OCI-M2 (cell line): ENCODE results near the gene NRIP2.

Experiments
- DNase-seq: peaks from one replicate; lab custom pipeline; 2025; ENCODE audit not compliant: unreplicated experiment; lab: John Stamatoyannopoulos, UW

Gene NRIP2

GRCh38 chr12:2811801-2812200 lies 23.0 kb downstream of the NRIP2 start:
- no peak for DNase-seq

GRCh38 chr12:2806700-2807099 lies 28.1 kb downstream of the NRIP2 start:
- no peak for DNase-seq

- no peak for DNase-seq
These were observed 29.7 kb downstream of the NRIP2 start for GRCh38 chr12:2805143-2805520.

DNA sequence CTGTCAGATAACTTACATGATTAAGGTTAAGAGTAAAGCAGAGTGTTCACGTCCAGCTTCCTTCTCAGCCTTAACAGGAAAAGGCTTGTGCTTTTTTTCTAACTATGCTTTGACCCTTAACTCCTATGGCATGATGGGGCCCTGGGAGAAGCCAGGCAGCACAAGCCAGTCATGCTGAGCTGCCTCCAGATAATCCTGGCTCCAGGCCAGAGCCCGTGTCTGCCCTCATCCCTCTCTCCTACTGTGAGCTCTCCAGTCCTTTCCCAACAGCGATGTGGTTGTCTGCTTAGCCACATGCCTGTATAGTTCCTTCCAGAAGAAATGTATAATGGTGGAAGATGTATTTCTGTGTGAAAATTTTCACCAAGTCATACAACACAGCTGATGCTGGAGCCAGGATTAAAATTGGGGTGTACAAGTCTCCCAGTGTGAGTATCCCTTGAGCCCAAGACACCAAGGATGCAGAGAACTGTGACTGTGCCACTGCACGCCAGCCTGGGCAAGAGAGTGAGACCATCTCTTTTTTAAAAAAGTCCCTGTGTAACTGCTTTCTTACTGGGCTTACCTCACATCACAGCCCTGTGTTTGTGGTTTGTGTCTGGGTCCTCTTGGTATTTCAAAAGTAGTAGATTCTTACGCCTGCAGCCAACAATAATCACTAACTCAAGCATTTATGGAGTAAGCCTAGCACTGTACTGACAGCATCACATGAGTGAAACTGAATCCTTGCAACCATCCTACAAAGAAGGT lies 30.3 kb downstream of the NRIP2 start:
- no peak for DNase-seq

- DNase-seq, result no peak
These were observed 31.0 kb downstream of the NRIP2 start for GRCh38 chr12:2803635-2804392.

- no peak for DNase-seq
These were observed 33.6 kb downstream of the NRIP2 start for GRCh38 chr12:2801044-2801783.

- no peak for DNase-seq
These were observed 34.7 kb downstream of the NRIP2 start for GRCh38 chr12:2800046-2800570.

GRCh38 chr12:2797721-2798418 lies 37.0 kb downstream of the NRIP2 start:
- no peak for DNase-seq

- no peak for DNase-seq
These were observed 38.6 kb downstream of the NRIP2 start for GRCh38 chr12:2796187-2796666.

DNA sequence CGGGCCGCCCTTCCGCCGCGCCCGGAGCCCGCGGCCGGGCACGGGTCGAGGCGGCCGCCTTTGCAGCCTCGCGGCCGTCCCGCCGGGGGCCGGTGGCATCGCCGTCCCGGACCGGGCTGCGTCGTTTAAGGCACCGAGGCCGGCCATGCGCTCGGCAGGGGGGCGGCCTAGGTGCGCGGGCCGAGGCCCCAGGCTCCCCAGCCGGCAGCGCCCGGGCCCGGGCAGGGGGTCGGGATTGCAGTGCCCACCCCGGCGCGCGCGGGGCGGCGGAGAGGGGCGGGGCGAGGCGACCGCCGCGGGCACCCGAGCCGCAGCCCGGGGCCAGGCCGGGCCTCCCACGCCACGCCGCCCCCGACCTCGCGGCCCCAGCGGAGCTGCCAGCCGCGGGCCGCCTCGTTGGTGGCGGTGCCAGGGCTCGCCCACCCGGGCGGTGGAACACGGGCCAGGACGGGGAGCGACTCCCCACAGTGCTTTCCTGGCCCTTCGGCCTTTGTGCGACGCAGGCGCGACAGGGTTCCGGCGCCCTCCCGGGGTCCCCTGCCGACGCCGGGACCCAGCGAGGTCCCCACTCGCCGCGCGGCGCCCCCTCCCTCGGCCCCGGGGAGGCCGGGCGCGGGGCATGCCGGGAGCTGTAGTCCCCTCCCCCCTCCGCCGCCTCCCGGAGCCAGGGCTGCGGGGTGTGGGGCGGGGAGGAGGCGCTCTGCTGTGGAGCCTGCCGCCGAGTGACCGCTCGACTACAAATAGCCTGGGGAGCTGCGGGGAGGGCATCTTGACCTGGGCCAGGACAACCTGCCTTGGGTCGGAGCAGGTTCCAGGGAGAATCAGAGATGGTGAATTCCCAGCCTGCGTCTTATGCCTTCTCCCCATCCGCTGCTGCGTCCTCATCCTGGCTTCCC lies 39.3 kb downstream of the NRIP2 start:
- DNase-seq, result no peak

- DNase-seq, result peak; percentile 56
These were observed 40.0 kb downstream of the NRIP2 start, which contains the start of gene FKBP4 for GRCh38 chr12:2794736-2795289. Gene FKBP4 (plus strand): TSS chr12:2794970. CDS start chr12:2795140, 170 bp downstream.

- DNase-seq, result no peak
These were observed 40.6 kb downstream of the NRIP2 start for GRCh38 chr12:2794191-2794735.

GRCh38 chr12:2793561-2793960 lies 41.3 kb downstream of the NRIP2 start:
- no peak for DNase-seq

GRCh38 chr12:2792671-2793500 lies 41.9 kb downstream of the NRIP2 start:
- DNase-seq, result no peak

DNA sequence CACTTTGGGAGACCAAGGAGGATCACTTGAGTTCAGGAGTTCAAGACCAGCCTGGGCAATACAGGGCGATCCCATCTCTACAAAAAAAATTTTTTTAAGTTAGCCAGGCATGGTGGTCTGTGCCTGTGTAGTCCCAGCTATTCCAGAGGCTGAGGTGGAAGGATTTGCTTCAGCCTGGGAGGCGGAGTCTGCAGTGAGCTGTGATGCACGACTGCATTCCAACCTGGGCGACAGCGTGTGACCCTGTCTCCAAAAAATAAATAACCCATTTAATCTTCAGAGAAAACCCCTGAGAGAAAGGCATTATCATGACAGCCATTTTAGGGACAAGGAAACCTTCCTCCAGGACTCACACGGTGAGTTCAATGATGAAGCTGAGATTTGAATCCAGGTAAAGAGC lies 43.7 kb downstream of the NRIP2 start:
- DNase-seq, result no peak

GRCh38 chr12:2785017-2785416 lies 49.8 kb downstream of the NRIP2 start:
- DNase-seq, result no peak

GRCh38 chr12:2783936-2784600 lies 50.8 kb downstream of the NRIP2 start:
- no peak for DNase-seq

DNA sequence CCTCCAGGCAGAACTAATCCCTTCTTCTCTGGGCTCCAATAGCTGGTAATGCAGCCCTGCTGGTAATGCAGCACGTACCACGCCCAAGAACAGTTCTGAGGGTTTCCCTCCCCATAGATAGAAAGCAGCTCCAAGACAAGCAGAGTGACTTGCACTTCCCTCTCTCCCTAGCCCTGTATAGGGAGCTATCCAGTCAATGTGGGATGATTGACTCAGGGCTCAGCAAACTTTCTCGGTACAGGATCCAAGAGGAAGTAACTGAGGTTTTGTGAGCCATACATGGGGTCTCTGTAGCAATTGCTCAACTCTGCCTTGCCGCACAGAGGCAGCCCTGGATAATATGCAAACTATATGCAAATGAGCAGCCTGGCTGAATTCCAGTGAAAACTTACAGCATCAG lies 55.6 kb downstream of the NRIP2 start:
- DNase-seq, result no peak
